ENCODE data around the gene RPS6KA2.

RPS6KA2 gene

GRCh38 chr6:166656230-166657151, 29.4 kb upstream of the RPS6KA2 start:
- no peak for DNase-seq (ENCODE audit: low spot score)

DNA sequence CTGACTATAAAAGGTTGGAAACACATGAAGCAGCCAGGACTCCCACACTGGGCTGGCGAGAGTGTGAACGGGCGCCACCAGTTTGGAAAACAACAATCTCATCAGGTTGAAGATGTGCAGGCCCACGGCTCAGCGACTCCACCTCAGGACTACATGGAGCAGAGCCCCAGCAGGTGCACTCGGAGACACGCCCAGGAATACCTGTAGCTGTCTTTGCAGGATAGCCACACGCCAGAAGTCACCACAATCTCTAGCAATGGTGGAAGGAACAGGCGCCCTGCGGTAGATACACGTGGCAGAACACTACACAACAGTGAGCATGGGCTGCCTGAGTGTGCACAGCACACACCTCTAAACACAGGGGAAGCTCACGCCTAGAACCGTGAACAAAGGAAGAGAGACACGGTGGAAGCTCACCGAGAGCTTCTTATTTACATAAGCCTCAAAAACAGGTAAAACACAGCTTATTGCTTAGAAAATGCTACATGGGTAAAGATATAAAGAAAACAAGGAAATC, 28.7 kb upstream of the RPS6KA2 start:
- DNase-seq (ENCODE audit: low spot score) = no peak

- no peak for DNase-seq (ENCODE audit: low spot score)
These were observed 28.2 kb upstream of the RPS6KA2 start for GRCh38 chr6:166655251-166655650.

DNA sequence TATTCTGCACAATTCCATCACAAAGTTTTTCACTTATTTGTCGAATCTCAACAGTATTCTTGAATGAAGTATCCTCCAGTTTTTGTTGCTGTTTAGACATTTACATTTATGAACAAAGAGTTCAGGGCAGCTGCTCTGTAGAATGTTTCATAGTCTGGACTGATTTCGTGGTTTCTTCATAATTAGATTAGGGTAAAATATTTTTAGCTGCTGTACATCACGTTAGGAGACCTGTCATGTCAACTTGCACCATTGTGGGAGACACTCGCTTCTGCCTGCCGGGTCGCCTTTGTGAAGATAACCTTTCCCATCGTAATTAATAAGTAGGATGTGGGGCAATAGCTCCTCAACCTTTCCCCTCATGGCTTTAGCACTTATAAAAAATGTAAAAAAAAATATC, 27.5 kb upstream of the RPS6KA2 start:
- no peak for DNase-seq (ENCODE audit: low spot score)

DNA sequence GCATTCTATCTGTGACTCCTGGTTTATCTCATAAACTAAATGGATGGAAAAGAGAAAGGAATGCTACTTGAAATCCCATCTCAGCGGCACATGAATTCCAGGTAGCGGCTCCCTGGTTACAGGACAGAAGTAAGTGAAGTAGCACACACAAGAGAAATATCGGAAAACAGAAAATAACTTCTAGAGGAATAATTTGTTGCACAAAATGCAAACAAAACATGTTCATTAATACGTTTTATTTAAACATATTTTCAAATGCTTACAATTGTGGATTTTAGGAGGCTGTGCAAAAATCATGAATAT, 26.5 kb upstream of the RPS6KA2 start:
- DNase-seq (ENCODE audit: low spot score) = no peak

DNA sequence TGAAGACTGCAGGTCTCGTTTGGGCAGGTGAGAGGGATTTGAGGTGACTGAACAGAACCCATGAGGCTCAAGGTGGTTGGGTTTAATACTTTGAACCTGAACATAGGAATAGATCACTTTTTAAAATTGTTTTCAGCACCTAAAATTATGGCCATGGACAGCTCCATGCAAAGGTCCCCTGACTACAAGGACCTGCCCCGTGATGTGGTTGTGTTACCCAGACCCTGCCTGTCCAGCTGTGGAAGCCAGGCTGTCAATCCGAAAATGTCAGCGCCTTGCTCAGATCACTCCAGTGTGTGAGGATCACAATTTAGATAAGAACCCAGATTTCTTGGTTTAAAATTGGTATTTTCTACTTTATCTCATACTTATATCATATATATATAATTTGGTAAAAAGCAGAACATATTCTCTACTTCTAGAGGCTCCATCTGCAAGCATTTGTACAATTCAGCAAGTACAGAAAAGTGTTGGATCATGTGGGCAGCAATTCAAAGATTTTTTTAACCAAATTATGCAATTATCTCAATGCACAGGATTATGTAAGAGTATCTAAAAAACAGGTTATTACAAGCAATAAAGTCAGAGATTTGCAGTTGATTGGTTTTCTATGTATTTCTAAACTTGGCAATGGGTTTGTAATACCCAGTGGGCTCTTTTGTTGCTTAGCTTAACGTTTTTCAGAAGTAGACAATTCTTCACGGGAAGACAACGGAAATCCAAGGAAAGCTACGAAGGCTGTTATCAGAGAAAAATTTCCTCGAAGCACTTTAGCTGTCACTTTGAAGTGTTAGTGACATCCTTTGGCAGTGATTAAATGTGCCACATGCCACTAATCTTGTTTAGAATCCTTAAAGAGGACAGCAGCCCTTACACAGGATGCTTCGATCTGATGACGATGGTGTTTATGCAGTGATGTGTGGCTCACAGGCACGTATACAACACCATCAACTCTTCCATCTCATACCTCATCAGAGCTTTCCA, 24.1 kb upstream of the RPS6KA2 start:
- DNase-seq (ENCODE audit: low spot score) = no peak

DNA sequence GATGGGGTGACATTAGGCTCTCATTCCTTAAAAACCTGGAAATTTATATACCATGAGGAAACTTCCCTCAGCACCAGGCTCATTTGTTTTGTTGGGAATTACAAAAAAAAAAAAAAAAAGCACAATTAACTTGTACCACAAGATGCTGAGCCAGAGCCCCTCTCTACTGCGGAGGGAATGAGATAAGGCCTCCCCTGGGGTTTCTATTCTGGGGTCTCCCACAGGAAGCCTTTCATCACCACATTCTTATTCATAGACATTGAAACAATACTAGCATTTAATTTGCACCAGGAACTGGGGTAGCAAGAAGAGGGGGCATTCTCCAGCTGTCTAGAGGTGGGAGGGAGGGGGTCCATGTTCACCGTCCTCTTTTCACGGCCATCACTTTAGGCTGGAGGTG, 23.0 kb upstream of the RPS6KA2 start:
- no peak for DNase-seq (ENCODE audit: low spot score)

DNA sequence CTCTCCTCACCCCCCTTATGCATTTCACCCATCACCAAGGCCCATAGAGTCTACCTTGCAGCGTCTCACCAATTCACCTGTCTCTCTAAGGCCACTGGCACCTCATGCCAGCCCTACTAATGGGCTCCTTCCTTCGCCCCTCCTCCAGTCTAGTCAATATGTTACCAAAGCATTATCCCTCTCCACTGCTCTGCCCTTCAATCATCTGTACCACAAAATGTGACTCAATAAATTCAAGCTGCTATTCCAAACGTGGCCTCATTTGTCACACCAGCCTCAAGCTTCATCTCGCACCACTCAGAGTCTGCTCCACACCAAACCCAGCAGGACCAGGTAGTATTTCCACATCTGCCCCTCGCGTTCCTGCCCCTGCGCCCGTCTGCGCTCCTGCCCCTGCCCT, 21.8 kb upstream of the RPS6KA2 start:
- DNase-seq (ENCODE audit: low spot score) = no peak

DNA sequence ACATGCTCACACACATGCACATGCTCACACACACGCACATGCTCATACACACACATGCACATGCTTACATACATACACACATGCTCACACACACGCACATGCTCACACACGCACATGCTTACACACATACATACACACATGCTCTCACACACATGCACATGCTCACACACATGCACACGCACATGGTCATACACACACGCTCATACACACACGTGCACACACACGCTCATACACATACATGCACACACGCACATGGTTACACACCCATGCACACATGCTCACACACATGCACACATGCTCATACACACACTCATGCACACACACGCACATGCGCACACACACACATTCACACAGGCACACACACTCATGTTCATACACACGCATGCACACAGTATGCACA, 20.8 kb upstream of the RPS6KA2 start:
- DNase-seq (ENCODE audit: low spot score) = no peak

DNA sequence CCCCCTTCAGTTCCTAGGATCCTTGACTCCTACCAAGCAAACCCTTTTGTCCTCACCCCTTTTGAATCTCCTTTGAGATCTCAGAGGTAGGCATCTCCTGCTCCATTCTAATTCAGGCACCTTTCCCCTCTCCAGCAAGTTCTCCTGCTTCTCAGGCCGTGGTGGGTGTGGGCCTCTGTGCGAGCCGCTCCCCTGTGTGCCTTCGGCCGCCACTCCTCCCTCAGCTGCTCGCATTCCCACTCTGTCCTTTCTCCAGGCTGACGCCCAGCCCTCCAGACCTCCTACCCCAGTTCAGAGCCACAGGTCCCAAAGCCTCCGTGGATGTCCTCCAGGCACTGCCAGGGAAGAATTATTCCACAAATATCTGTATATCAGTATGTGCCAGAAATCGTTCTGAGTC, 19.7 kb upstream of the RPS6KA2 start:
- DNase-seq (ENCODE audit: low spot score) = no peak

GRCh38 chr6:166645896-166646295, 18.8 kb upstream of the RPS6KA2 start:
- DNase-seq (ENCODE audit: low spot score) = no peak

DNA sequence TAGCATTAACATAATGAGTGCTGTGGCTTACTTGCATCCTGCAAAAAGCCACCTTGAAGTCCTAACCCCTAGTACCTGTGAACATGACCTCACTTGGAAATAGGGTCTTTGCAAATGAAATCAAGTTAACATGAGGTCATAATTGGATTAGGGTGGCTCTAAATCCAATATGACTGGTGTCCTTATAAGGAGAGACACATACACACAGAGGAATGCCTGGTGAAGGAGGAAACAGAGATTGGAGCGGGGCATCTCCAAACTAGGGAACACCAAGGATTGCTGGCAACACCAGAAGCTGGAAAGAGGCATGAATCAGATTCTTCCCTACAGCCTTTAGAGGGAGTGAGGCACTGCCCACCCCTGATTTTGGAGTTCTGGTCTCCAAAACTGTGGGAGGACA, 17.6 kb upstream of the RPS6KA2 start:
- no peak for DNase-seq (ENCODE audit: low spot score)

DNA sequence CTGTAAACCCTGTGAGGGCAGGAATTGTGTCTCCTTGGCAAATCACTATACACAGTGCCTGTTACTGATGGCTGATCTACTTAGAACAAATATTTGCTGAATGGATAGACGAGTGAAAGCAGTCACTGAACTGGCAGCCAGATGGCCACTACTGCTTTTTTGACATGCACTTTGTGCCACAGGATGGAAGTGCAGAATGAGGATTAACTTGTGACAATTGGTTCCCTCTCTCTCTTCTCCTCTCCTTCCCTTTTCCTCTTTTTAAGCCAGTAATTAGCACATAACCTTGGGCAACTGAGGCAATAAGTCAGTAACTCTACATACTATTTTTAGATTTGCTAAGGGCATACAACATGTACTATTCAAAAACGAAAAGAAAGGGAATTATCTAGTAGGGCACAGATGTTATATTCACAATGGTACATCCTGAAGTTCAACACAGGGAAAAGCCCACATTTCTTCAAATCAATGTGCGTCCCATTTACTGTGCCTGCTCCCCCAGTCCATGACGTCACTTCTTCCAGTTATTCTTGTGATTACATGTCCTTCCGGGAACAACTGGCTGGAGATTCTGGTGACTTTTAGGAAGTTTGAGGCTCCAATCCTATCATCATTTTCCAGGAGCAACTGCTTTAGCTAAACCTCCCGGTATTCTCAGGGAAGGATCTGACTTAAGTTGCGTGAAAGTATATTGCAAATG, 17.0 kb upstream of the RPS6KA2 start:
- no peak for DNase-seq (ENCODE audit: low spot score)

DNA sequence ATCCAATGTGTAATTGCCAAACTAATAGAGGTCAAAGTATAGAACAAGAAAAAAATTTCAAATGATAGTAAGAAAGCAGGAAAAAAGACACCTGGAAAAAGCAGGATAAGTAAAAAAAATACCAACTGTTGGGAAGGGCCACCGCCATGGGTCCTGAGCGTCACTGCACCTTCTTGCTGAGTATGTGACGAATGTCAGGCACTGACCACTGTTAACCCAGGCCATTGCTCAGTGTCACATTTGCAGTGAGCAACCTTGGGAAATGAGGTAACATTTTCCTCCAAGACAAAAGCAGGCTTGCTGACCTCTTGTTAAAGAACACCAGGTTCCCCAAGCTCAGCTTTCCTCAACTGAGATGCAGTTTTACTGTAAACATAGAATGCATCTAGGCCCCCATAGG, 15.6 kb upstream of the RPS6KA2 start:
- no peak for DNase-seq (ENCODE audit: low spot score)

DNA sequence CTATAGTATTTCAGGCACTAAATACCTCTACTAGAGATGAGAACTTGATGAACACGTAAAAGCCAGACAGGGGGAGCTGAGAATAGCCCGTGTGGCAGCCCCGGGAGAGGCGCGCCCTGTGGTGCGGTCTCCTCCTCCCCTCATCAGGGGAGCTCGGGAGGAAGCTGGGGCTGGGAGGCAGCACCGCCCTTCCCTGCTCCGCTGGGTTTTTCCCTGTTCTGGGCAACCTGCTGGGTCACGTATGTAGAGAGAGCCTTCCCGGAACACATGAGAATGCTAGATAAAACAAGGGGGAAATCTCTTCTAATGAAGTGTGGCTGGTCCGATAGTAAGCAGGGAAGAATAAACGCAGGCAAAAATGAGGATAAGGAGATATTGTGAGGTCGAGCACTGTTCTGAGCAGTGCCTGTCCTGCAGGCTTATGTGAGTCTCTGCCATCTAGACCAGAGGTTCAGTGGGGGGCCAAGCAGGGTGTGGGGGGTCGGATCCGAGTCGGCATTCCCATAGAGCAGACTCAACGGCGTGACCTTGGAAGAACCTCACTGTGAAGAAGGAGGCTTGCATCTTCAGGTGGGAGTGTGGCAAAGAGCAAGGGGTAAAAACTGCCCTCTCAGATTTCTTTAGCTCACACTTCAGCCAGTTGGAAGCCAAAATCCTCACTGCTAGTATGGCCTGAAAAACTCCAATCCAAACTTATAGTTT, 13.4 kb upstream of the RPS6KA2 start:
- no peak for DNase-seq (ENCODE audit: low spot score)

- no peak for DNase-seq (ENCODE audit: low spot score)
These were observed 12.9 kb upstream of the RPS6KA2 start for GRCh38 chr6:166639921-166640320.

DNA sequence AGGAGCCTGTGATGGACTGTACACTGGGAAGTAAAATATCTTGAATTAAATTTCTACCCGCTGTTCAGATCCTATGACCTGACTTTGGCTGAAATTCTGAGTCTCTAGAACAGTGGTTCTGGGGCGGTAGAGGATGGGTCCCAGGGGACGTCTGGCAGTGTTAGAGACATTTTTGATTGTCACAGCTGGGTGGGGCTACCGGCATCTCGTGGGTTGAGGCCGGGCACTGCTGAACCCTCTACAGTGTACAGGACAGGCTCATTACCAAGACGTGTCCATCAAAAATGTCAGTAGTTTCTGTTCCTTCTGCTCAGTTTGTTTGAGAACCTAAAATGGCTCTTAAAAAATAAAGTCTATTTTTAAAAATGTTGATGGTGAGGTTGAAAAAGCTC, 11.5 kb upstream of the RPS6KA2 start:
- DNase-seq (ENCODE audit: low spot score) = no peak

GRCh38 chr6:166637812-166638572, 10.9 kb upstream of the RPS6KA2 start:
- DNase-seq (ENCODE audit: low spot score) = no peak

- no peak for DNase-seq (ENCODE audit: low spot score)
These were observed 9.9 kb upstream of the RPS6KA2 start for GRCh38 chr6:166636934-166637333.

GRCh38 chr6:166636191-166636933, 9.3 kb upstream of the RPS6KA2 start:
- DNase-seq (ENCODE audit: low spot score) = no peak

Data from hematopoietic multipotent progenitor cell treated with erythropoietin and hydrocortisone succinate and interleukin-3 and kit ligand, for 17 days (in vitro differentiated cells).